DND-41 (cell line): ENCODE measurements around the gene PCNT.

Experiments used
- EZH2 ChIP-seq: IDR thresholded peaks from 3 replicates; pipeline ENCODE4 v1.6.1; 2012; ENCODE audit warnings: borderline replicate concordance, low read depth, mild to moderate bottlenecking, moderate library complexity, low read length, inconsistent platforms; ENCODE audit not compliant: severe bottlenecking
- TF ChIP-seq, protein P1 (sequence below): IDR thresholded peaks from 2 replicates; pipeline ENCODE4 v1.5.1; 2012; ENCODE audit warnings: borderline replicate concordance, low read length, moderate library complexity, mild to moderate bottlenecking; ENCODE audit not compliant: poor library complexity, severe bottlenecking; ENCODE audit errors: extremely low read depth

DNA sequence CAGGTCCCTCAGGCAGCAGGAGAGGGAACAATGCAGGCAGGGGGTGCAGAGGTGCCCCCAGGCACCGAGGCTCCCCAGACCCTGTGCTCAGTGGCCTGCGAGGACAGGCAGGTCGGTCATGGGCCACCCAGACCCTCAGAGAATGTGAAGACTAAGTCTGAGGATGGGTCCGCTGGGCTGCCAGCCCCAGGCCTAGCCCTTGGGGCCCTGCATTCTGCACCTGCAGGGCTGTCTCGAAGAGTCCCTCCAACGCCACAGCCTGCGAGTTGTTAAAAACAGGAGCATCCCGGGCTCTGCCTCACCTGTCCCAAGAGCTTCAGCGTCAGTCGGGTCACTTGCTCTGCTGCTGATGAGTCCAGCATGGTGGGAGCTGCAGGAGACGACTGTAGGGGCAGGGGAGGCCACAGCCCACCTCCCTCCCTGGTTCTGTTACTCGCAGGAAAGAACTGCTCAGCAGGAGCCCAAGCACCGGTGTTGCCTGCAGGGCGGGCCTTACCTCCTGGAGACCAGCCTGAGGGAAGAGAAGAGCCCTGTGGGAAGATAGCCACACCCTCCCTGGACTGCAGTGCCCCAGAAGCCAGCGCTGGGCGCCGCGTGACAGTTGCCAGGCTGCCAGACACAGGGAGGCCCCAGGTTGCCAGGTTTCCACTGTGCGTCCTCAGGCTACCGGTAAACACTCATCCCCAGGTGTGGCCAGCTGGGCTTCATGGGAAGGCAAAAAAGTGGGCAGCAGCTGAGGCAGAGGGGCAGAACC, 6.1 kb upstream of the PCNT start:
- TF ChIP-seq EZH2: no peak
- TF ChIP-seq, protein P1, sequence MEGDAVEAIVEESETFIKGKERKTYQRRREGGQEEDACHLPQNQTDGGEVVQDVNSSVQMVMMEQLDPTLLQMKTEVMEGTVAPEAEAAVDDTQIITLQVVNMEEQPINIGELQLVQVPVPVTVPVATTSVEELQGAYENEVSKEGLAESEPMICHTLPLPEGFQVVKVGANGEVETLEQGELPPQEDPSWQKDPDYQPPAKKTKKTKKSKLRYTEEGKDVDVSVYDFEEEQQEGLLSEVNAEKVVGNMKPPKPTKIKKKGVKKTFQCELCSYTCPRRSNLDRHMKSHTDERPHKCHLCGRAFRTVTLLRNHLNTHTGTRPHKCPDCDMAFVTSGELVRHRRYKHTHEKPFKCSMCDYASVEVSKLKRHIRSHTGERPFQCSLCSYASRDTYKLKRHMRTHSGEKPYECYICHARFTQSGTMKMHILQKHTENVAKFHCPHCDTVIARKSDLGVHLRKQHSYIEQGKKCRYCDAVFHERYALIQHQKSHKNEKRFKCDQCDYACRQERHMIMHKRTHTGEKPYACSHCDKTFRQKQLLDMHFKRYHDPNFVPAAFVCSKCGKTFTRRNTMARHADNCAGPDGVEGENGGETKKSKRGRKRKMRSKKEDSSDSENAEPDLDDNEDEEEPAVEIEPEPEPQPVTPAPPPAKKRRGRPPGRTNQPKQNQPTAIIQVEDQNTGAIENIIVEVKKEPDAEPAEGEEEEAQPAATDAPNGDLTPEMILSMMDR: no peak
